ENCODE results near the gene PRR5. TPM values are rescaled to one million over a fixed set of nuclear protein-coding genes. Genes with fewer than 3 reads are reported as not detected.

The PRR5 gene
- total RNA-seq, 1 donor from 2014 or later: 17.5 TPM

DNA sequence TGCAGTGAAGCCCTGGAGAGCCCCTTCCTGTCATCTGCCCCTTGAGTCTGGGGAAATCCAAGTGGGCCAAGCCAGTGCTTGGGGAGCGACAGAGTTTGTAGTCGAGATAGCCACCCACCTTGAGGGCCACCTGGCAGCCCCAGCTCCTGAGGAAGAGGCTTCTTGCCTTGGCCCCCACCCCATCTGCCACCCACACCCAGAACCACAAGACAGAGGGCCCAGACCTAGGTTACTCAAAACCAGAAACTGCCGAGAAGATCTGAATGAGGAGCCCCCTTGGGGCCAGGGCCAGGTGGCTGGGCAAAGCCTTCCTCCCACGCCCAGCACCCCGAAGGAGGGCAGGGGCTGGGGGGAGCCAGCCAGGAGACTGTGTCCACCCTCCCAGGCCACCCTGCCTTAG is 18.8 kb upstream of the PRR5 start:
- H3K27me3 Mint-ChIP-seq (ENCODE audit: unreplicated experiment): peaks cover 5% of the 10 kb centered on the region

DNA sequence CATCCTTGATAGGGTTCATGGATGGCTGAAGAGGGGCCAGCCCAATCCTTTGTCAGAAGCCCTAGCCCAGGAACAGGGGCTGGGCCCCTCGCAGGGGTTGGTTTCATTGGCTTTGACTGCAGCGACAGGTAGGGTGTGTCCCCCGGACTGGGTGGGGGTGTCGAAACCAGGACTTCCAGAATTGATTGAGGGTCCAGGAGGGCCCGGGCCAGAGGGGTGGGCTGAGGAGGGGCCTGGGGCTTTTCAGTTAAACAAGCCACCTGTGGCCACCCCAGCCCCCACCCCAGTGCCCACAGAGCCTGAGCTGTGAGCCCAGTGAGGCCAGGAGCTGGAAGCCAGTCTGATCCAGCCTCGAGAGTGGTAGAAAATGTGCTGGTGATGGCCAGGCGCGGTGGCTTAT is 18.1 kb upstream of the PRR5 start:
- H3K4me3 Mint-ChIP-seq (ENCODE audit: unreplicated experiment): no peak overlapping the region
- peaks cover 5% of the 10 kb centered on the region for H3K27me3 Mint-ChIP-seq (ENCODE audit: unreplicated experiment)
- H3K27ac Mint-ChIP-seq (ENCODE audit: unreplicated experiment): no peak overlapping the region
- peaks cover 1% of the 10 kb centered on the region for H3K9me3 Mint-ChIP-seq (ENCODE audit: unreplicated experiment)
- TF ChIP-seq, protein P1, sequence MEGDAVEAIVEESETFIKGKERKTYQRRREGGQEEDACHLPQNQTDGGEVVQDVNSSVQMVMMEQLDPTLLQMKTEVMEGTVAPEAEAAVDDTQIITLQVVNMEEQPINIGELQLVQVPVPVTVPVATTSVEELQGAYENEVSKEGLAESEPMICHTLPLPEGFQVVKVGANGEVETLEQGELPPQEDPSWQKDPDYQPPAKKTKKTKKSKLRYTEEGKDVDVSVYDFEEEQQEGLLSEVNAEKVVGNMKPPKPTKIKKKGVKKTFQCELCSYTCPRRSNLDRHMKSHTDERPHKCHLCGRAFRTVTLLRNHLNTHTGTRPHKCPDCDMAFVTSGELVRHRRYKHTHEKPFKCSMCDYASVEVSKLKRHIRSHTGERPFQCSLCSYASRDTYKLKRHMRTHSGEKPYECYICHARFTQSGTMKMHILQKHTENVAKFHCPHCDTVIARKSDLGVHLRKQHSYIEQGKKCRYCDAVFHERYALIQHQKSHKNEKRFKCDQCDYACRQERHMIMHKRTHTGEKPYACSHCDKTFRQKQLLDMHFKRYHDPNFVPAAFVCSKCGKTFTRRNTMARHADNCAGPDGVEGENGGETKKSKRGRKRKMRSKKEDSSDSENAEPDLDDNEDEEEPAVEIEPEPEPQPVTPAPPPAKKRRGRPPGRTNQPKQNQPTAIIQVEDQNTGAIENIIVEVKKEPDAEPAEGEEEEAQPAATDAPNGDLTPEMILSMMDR (IDR thresholded peaks at IDR 0.05; ENCODE audit: partially characterized antibody, unreplicated experiment): no peak
- H3K4me1 Mint-ChIP-seq (ENCODE audit: low read depth, unreplicated experiment): peaks cover 7% of the 10 kb centered on the region
- DNase-seq: no peak
- H3K36me3 Mint-ChIP-seq (ENCODE audit: unreplicated experiment): no peaks in the 10 kb centered on the region

More for the DNA sequence above, 18.8 kb upstream of the PRR5 start:
- Mint-ChIP-seq H3K9me3 (ENCODE audit: unreplicated experiment) (peaks cover 1% of the 10 kb centered on the region), H3K4me1 (ENCODE audit: low read depth, unreplicated experiment) (peaks cover 8% of the 10 kb centered on the region), H3K27ac (ENCODE audit: unreplicated experiment) (no peak overlapping the region), H3K4me3 (ENCODE audit: unreplicated experiment) (no peak overlapping the region), H3K36me3 (ENCODE audit: unreplicated experiment) (no peaks in the 10 kb centered on the region)
- TF ChIP-seq, protein P1 (IDR thresholded peaks at IDR 0.05; ENCODE audit: partially characterized antibody, unreplicated experiment): no peak
- no peak for DNase-seq

DNA sequence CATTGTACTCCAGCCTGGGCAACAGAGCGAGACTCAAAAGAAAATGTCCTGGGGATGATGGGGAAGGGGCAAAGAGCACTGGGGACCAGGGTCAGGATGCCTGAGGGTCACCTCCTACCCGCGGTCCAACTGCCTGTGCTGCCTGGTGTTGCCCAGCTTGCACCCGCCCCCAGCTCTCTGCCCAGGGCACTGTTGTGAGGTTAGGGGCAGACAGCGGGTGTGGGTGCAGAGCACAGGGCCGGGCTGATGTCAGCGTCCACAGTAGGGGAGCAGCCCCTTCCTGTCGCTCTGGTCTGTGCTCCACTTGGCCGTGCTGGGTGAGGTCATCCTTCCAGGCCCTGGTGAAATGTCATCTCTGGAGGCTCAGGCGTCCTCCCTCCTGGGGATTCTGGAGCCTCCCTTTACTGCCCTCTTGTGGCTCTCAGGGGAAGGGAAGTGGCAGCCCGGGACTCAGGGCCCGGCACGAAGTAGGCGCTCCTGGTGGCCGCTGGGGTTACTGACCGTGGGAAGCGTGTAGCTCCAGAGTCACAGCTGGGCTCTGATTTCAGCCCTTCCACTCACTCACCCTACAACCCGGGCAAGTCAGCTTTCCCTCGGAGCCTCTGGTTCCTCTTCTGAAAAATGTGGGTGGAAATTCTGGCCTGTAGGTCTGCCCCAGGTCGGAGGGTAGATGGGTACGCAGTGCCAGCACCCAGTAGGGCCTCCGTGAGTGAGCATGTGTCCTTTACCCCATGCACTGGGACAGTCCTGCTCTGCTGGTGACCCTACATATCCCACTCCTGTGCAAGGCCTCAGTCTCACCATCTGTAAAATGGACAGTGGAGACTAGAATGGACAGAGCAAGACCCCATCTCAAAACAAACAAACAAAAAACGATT is 17.3 kb upstream of the PRR5 start:
- H3K4me1 Mint-ChIP-seq (ENCODE audit: low read depth, unreplicated experiment): peaks cover 4% of the 10 kb centered on the region
- H3K27me3 Mint-ChIP-seq (ENCODE audit: unreplicated experiment): peaks cover 3% of the 10 kb centered on the region
- no peaks in the 10 kb centered on the region for H3K36me3 Mint-ChIP-seq (ENCODE audit: unreplicated experiment)
- peak; percentile 85 for DNase-seq
- peak overlapping the region; percentile 73 for H3K27ac Mint-ChIP-seq (ENCODE audit: unreplicated experiment)
- TF ChIP-seq, protein P1 (IDR thresholded peaks at IDR 0.05; ENCODE audit: partially characterized antibody, unreplicated experiment): peak; percentile 93
- H3K9me3 Mint-ChIP-seq (ENCODE audit: unreplicated experiment): peaks cover 1% of the 10 kb centered on the region
- no peak overlapping the region for H3K4me3 Mint-ChIP-seq (ENCODE audit: unreplicated experiment)

DNA sequence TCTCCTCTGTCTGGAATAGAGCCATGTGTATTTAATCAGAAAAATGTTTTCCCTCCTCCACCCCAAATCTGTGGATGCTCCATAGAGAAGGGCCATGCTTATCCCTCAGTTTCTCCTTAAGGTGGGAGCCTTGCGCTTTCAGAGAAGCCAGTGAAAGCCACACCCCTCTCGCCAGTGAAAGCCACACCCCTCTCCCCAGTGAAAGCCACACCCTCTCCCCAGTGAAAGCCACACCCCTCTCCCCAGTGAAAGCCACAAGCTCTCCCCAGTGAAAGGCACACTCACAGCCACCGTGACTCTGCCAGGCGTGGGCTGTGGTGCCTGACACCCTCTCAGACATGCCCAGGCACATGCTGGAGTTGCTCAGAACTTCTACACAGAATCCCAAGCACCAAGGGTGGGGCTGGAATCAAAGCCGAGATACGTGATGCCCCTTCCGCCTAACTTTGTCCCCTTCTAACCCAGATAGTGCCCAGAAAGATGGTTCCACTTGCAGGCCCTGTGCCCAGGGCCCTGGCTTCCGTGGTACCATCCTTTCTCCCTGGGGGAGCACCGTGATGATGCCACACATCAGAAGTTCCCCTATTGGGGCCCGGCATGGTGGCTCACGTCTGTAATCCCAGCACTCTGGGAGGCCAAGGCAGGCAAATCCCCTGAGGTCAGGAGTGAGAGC is 16.5 kb upstream of the PRR5 start:
- Mint-ChIP-seq H3K4me3 (ENCODE audit: unreplicated experiment) (no peak overlapping the region), H3K27ac (ENCODE audit: unreplicated experiment) (peak overlapping the region; percentile 22), H3K9me3 (ENCODE audit: unreplicated experiment) (peaks cover 1% of the 10 kb centered on the region), H3K27me3 (ENCODE audit: unreplicated experiment) (peaks cover 2% of the 10 kb centered on the region), H3K36me3 (ENCODE audit: unreplicated experiment) (no peaks in the 10 kb centered on the region), H3K4me1 (ENCODE audit: low read depth, unreplicated experiment) (peaks cover 4% of the 10 kb centered on the region)
- no peak for DNase-seq
- TF ChIP-seq, protein P1 (IDR thresholded peaks at IDR 0.05; ENCODE audit: partially characterized antibody, unreplicated experiment): no peak

Data from glutamatergic neuron (in vitro differentiated cells).